Neural cell (in vitro differentiated cells): Measurements from ENCODE around the gene CPXM2. TPM values are rescaled to one million over a fixed set of nuclear protein-coding genes. Genes with fewer than 3 reads are reported as not detected.

Experiments used
- H2AFZ ChIP-seq: fragments of 200-600, 300-800 bp; sonication (generic), shearing (Covaris generic); 2 replicates; pipeline ENCODE4 v1.6.0; 2014; ENCODE audit warnings: low read depth, mild to moderate bottlenecking, antibody characterized with exemption, low read length, moderate library complexity
- H3F3A ChIP-seq: fragments of 200-600 bp; shearing (Covaris generic); 2 replicates; pipeline ENCODE4 v1.6.1; 2016; ENCODE audit warnings: mild to moderate bottlenecking, moderate library complexity, mixed read lengths, antibody characterized with exemption, low read length; ENCODE audit not compliant: insufficient read depth, poor library complexity, severe bottlenecking
- H3K27ac ChIP-seq: fragments of 200-600, 300-800 bp; sonication (generic), shearing (Covaris generic); 2 replicates; pipeline ENCODE4 v1.5.1; 2014; ENCODE audit warnings: mild to moderate bottlenecking, low read length, moderate library complexity
- H3K27me3 ChIP-seq: fragments of 300-800, 200-600 bp; sonication (generic), shearing (Covaris generic); 2 replicates; pipeline ENCODE4 v1.6.0; 2014; ENCODE audit warnings: mild to moderate bottlenecking, low read depth, low read length, moderate library complexity; ENCODE audit not compliant: insufficient read depth
- H3K36me3 ChIP-seq: fragments of 300-800, 200-600 bp; sonication (generic), shearing (Covaris generic); 2 replicates; pipeline ENCODE4 v1.5.1; 2014; ENCODE audit warnings: mild to moderate bottlenecking, antibody characterized with exemption, low read length, moderate library complexity; ENCODE audit not compliant: insufficient read depth
- H3K4me2 ChIP-seq: fragments of 300-800, 200-600 bp; sonication (generic), shearing (Covaris generic); 2 replicates; pipeline ENCODE4 v1.6.0; 2014; ENCODE audit warnings: mild to moderate bottlenecking, low read length
- H3K4me3 ChIP-seq: fragments of 300-800, 200-600 bp; sonication (generic), shearing (Covaris generic); 2 replicates; pipeline ENCODE4 v1.5.1; 2014; ENCODE audit warnings: mild to moderate bottlenecking, low read length, moderate library complexity
- H3K79me2 ChIP-seq: fragments of 200-600 bp; shearing (Covaris generic); replicated peaks from 2 replicates; pipeline ENCODE4 v1.6.0; 2014; ENCODE audit warnings: mild to moderate bottlenecking, low read length, moderate library complexity; ENCODE audit not compliant: insufficient read depth
- H3K9ac ChIP-seq: fragments of 300-800, 200-600 bp; sonication (generic), shearing (Covaris generic); 2 replicates; pipeline ENCODE4 v1.6.1; 2016; ENCODE audit warnings: mild to moderate bottlenecking, low read length, mixed read lengths
- H3K9me2 ChIP-seq: fragments of 200-600 bp; shearing (Covaris generic); 2 replicates; pipeline ENCODE4 v1.6.1; 2016; ENCODE audit warnings: mild to moderate bottlenecking, low read length, mixed read lengths; ENCODE audit not compliant: insufficient read depth
- H3K9me3 ChIP-seq: fragments of 200-600, 300-800 bp; sonication (generic), shearing (Covaris generic); 2 replicates; pipeline ENCODE4 v1.6.1; 2016; ENCODE audit warnings: mild to moderate bottlenecking, mixed run types, low read length, moderate library complexity, mixed read lengths
- H4K20me1 ChIP-seq: fragments of 200-600 bp; shearing (Covaris generic); 2 replicates; pipeline ENCODE4 v1.6.1; 2016; ENCODE audit warnings: mild to moderate bottlenecking, mixed run types; ENCODE audit not compliant: insufficient read depth
- CTCF ChIP-seq: fragments of 450-650 bp; IDR thresholded peaks from 2 replicates; pipeline ENCODE4 v1.5.1; 2014; ENCODE audit warnings: antibody characterized with exemption, mild to moderate bottlenecking, moderate library complexity; ENCODE audit not compliant: poor library complexity, severe bottlenecking
- EP300 ChIP-seq: fragments of 450-650 bp; conservative IDR thresholded peaks from 2 replicates; pipeline ENCODE4 v1.6.1; 2014; ENCODE audit warnings: antibody characterized with exemption, mild to moderate bottlenecking, moderate library complexity; ENCODE audit not compliant: poor library complexity, severe bottlenecking
- MXI1 ChIP-seq: fragments of 450-650 bp; conservative IDR thresholded peaks from 2 replicates; pipeline ENCODE4 v1.6.1; 2014; ENCODE audit warnings: antibody characterized with exemption, mild to moderate bottlenecking; ENCODE audit not compliant: poor library complexity, severe bottlenecking
- POLR2AphosphoS5 ChIP-seq: IDR thresholded peaks from 2 replicates; pipeline ENCODE4 v1.6.1; 2012
- REST ChIP-seq: IDR thresholded peaks from 2 replicates; pipeline ENCODE4 v1.6.1; 2012; ENCODE audit warnings: borderline replicate concordance
- SMC3 ChIP-seq: fragments of 450-650 bp; conservative IDR thresholded peaks from 2 replicates; pipeline ENCODE4 v1.6.1; 2014; ENCODE audit warnings: antibody characterized with exemption, mild to moderate bottlenecking, moderate library complexity; ENCODE audit not compliant: poor library complexity
- TAF1 ChIP-seq: IDR thresholded peaks from 2 replicates; pipeline ENCODE4 v1.6.1; 2012; ENCODE audit warnings: low read depth
- polyA plus RNA-seq: library from polyadenylated mRNA; depleted of rRNA; stranded (reverse); fragments of >200 nt; gene quantifications from 2 replicates; pipeline ENCODE4 v1.2.3, GENCODE V29; 2014

CPXM2 gene
- polyA plus RNA-seq, 1 donor from 2014 or later = not detected

- H3K27me3 ChIP-seq = no peaks in the 10 kb centered on the region
- no peaks in the 10 kb centered on the region for H3K9me2 ChIP-seq
Observed at GRCh38 chr10:123750901-123751300, 140.7 kb downstream of the CPXM2 start.

DNA sequence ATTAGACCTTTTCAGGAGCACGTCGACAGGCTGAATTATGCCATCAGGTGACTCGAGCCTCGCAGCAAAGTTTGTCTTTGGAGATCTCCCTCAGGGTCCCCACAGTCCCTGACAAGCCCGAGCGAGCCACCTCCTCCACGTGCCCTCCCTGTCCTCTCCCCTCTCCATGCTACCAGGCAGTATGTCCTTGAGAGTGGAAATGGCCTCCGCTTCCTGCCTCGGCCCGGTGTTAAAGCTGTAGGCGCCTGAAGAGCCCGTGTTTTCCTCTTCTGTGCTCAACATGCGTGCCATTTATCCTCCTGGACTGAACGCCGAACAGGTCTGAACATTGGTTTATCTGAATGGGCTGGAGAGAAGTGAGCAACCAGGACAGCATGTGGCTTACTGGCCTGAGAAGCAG, 142.9 kb downstream of the CPXM2 start:
- H3K79me2 ChIP-seq = no peaks in the 10 kb centered on the region
- no peak overlapping the region for H3K4me2 ChIP-seq
- H3K36me3 ChIP-seq = no peaks in the 10 kb centered on the region
- H2AFZ ChIP-seq = no peak overlapping the region
- H3K27me3 ChIP-seq = no peaks in the 10 kb centered on the region
- H4K20me1 ChIP-seq = no peaks in the 10 kb centered on the region
- no peaks in the 10 kb centered on the region for H3F3A ChIP-seq
- H3K9me2 ChIP-seq = no peaks in the 10 kb centered on the region
- no peak overlapping the region for H3K9ac ChIP-seq
- no peak overlapping the region for H3K4me3 ChIP-seq
- no peak for TF ChIP-seq TAF1
- no peak overlapping the region for H3K27ac ChIP-seq
- H3K9me3 ChIP-seq = no peaks in the 10 kb centered on the region

More at GRCh38 chr10:123750901-123751300, 140.7 kb downstream of the CPXM2 start:
- TF ChIP-seq POLR2AphosphoS5 (no peak), SMC3 (no peak), CTCF (no peak), EP300 (no peak), REST (no peak)
- Histone ChIP-seq H3K4me2 (no peak overlapping the region), H3K79me2 (no peaks in the 10 kb centered on the region), H3K9ac (no peak overlapping the region), H2AFZ (no peak overlapping the region), H3K9me3 (no peaks in the 10 kb centered on the region), H3K4me3 (no peak overlapping the region), H3K27ac (peak overlapping the region; percentile 72), H3F3A (no peaks in the 10 kb centered on the region), H3K36me3 (no peaks in the 10 kb centered on the region), H4K20me1 (no peaks in the 10 kb centered on the region)

DNA sequence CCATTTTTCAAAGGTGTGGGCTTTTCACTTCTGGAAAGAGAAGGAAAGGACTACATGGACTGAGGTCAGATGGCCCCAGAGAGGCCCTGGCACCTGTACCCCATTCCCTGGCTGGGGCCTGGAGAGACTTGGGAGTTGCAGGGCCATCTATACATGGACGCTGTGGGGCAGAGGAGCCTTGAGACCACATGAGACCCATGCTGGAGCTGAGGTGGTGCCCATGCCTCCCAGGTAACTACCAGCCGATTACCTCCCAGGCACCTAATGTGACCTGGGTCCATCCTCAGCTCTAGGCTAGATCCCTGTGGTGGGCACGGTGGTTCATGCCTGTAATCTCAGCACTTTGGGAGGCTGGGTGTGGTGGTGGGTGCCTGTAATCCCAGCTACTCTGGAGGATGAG, 144.2 kb downstream of the CPXM2 start:
- Histone ChIP-seq H3K4me3 (no peak overlapping the region), H3K79me2 (no peaks in the 10 kb centered on the region), H2AFZ (no peak overlapping the region), H3K4me2 (no peak overlapping the region), H3K9me2 (no peaks in the 10 kb centered on the region), H3K9me3 (no peaks in the 10 kb centered on the region), H4K20me1 (no peaks in the 10 kb centered on the region), H3K36me3 (no peaks in the 10 kb centered on the region), H3F3A (no peaks in the 10 kb centered on the region), H3K27ac (no peak overlapping the region), H3K9ac (no peak overlapping the region), H3K27me3 (no peaks in the 10 kb centered on the region)
- TF ChIP-seq MXI1 = no peak
